HepG2 (cell line): Measurements from ENCODE around the gene TCAP. TPM values are rescaled to one million over a fixed set of nuclear protein-coding genes. Genes with fewer than 3 reads are reported as not detected.

Experiments used
- ATF3 ChIP-seq: sonication (generic); formaldehyde crosslinking; IDR thresholded peaks from 2 replicates; pipeline ENCODE4 v1.4.0; 2020; ENCODE audit warnings: missing genetic modification reagents
- CC2D1A ChIP-seq: sonication (generic); formaldehyde crosslinking; IDR thresholded peaks from 2 replicates; pipeline ENCODE4 v1.8.1; 2023; ENCODE audit warnings: mild to moderate bottlenecking, missing genetic modification reagents
- CTCF ChIP-seq: sonication (generic); formaldehyde crosslinking; IDR thresholded peaks from 2 replicates; pipeline ENCODE4 v1.5.0; 2020; ENCODE audit warnings: mild to moderate bottlenecking, missing genetic modification reagents, moderate library complexity
- GLMP ChIP-seq: sonication (generic); formaldehyde crosslinking; IDR thresholded peaks from 2 replicates; pipeline ENCODE4 v1.9.0; 2021; ENCODE audit warnings: missing genetic modification reagents, mild to moderate bottlenecking, borderline replicate concordance
- HCFC1 ChIP-seq: fragments of 150-350 bp; IDR thresholded peaks from 2 replicates; pipeline ENCODE4 v1.6.1; 2014; ENCODE audit warnings: low read depth, low read length
- HNF4A ChIP-seq: sonication (generic); formaldehyde crosslinking; IDR thresholded peaks from 2 replicates; pipeline ENCODE4 v1.4.0; 2020; ENCODE audit warnings: missing genetic modification reagents
- KLF11 ChIP-seq: IDR thresholded peaks from 2 replicates; pipeline ENCODE4 v1.6.1; 2016; ENCODE audit warnings: missing compliant biosample characterization
- KMT2B ChIP-seq: IDR thresholded peaks from 2 replicates; pipeline ENCODE4 v1.6.1; 2016; ENCODE audit warnings: missing genetic modification reagents, missing compliant biosample characterization
- PPARG ChIP-seq: conservative IDR thresholded peaks from 2 replicates; pipeline ENCODE4 v1.6.1; 2016; ENCODE audit warnings: missing biosample characterization, missing genetic modification reagents
- SKI ChIP-seq: fragments of 450-650 bp; IDR thresholded peaks from one replicate; pipeline ENCODE4 v1.6.1; 2018; ENCODE audit warnings: mild to moderate bottlenecking; ENCODE audit not compliant: partially characterized antibody
- SMARCC2 ChIP-seq: fragments of 450-650 bp; IDR thresholded peaks from 2 replicates; pipeline ENCODE4 v1.6.1; 2017; ENCODE audit warnings: antibody characterized with exemption, mild to moderate bottlenecking
- TBX2 ChIP-seq: sonication (generic); formaldehyde crosslinking; IDR thresholded peaks from 2 replicates; pipeline ENCODE4 v1.5.0; 2020; ENCODE audit warnings: missing genetic modification reagents, mild to moderate bottlenecking, borderline replicate concordance
- ZNF10 ChIP-seq: sonication (generic); formaldehyde crosslinking; IDR thresholded peaks from 2 replicates; pipeline ENCODE4 v1.4.0; 2020; ENCODE audit warnings: mild to moderate bottlenecking, low read depth, missing genetic modification reagents, borderline replicate concordance
- ZNF274 ChIP-seq: sonication (generic); formaldehyde crosslinking; IDR thresholded peaks from 2 replicates; pipeline ENCODE4 v1.5.1; 2020; ENCODE audit warnings: mild to moderate bottlenecking, missing genetic modification reagents
- ZNF431 ChIP-seq: sonication (generic); formaldehyde crosslinking; IDR thresholded peaks from 2 replicates; pipeline ENCODE4 v1.9.0; 2022; ENCODE audit warnings: missing genetic modification reagents, low read depth, mild to moderate bottlenecking, borderline replicate concordance
- ZNF75D ChIP-seq: sonication (generic); formaldehyde crosslinking; IDR thresholded peaks from 2 replicates; pipeline ENCODE4 v1.8.1; 2023; ENCODE audit warnings: missing genetic modification reagents, mild to moderate bottlenecking, borderline replicate concordance
- polyA plus RNA-seq, 8 experiments: library from polyadenylated mRNA; depleted of rRNA in 3 of 8; stranded (reverse) in 7 of 8; unstranded in 1 of 8; fragments of >200 nt; fragmentation: Illumina TruSeq in 4 of 8; extraction: Trizol in 4 of 8; gene quantifications; 2 replicates each; pipeline versions ENCODE4 v1.2.1 to v1.2.3, GENCODE V29; 2011 to 2016; ENCODE audit warnings: low read depth in 4 of 8, missing spikeins in 1 of 8, mixed read lengths in 1 of 8; ENCODE audit not compliant: insufficient read depth in 1 of 8
- total RNA-seq, 5 experiments: library from RNA; depleted of rRNA; stranded (reverse); fragments of >200 nt; fragmentation: Illumina TruSeq; extraction: Trizol; gene quantifications; 2 replicates each; pipeline ENCODE4 v1.2.3, GENCODE V29; 2016; ENCODE audit warnings: low read depth in 1 of 5
- TF ChIP-seq, protein P1 (sequence below): sonication (generic); formaldehyde crosslinking; IDR thresholded peaks from 2 replicates; pipeline ENCODE4 v1.5.0; 2020; ENCODE audit warnings: mild to moderate bottlenecking, missing genetic modification reagents
- TF ChIP-seq, protein P2 (sequence below): sonication (generic); formaldehyde crosslinking; IDR thresholded peaks from 2 replicates; pipeline ENCODE4 v1.5.1; 2020; ENCODE audit warnings: missing genetic modification reagents, mild to moderate bottlenecking, borderline replicate concordance
- TF ChIP-seq, protein P3 (sequence below): sonication (generic); formaldehyde crosslinking; IDR thresholded peaks from 2 replicates; pipeline ENCODE4 v1.8.0; 2023; ENCODE audit warnings: mild to moderate bottlenecking, missing genetic modification reagents

The TCAP gene
- total and polyA plus RNA-seq, 2 of the 13 experiments (the other 11 are each of a cell fraction or from before 2014, with no cell fraction given): 0.24 to 0.65 TPM

- TF ChIP-seq CTCF (CRISPR knock-in tag): peak; percentile 100
- no peak for TF ChIP-seq TBX2 (CRISPR knock-in tag)
- TF ChIP-seq SMARCC2: no peak
- peak; percentile 11; the same call in 1 of the 2 replicates for TF ChIP-seq HNF4A (CRISPR knock-in tag)
- TF ChIP-seq ZNF431 (CRISPR knock-in tag): no peak
- peak; percentile 41; the same call in 1 of the 2 replicates for TF ChIP-seq KMT2B
- TF ChIP-seq, protein P1, sequence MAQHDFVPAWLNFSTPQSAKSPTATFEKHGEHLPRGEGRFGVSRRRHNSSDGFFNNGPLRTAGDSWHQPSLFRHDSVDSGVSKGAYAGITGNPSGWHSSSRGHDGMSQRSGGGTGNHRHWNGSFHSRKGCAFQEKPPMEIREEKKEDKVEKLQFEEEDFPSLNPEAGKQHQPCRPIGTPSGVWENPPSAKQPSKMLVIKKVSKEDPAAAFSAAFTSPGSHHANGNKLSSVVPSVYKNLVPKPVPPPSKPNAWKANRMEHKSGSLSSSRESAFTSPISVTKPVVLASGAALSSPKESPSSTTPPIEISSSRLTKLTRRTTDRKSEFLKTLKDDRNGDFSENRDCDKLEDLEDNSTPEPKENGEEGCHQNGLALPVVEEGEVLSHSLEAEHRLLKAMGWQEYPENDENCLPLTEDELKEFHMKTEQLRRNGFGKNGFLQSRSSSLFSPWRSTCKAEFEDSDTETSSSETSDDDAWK (CRISPR knock-in tag): no peak
- TF ChIP-seq ATF3 (CRISPR knock-in tag): peak; percentile 64
- TF ChIP-seq KLF11 (CRISPR knock-in tag): peak; percentile 75; the same call in 1 of the 2 replicates
- TF ChIP-seq PPARG (CRISPR knock-in tag): 0 out of 2 replicates have a peak, but pooled peaks have one; percentile 46
- TF ChIP-seq CC2D1A (CRISPR knock-in tag): no peak
- no peak for TF ChIP-seq ZNF75D (CRISPR knock-in tag)
- TF ChIP-seq GLMP: no peak
- TF ChIP-seq SKI: no peak
- TF ChIP-seq ZNF10 (CRISPR knock-in tag): no peak
- TF ChIP-seq, protein P2, sequence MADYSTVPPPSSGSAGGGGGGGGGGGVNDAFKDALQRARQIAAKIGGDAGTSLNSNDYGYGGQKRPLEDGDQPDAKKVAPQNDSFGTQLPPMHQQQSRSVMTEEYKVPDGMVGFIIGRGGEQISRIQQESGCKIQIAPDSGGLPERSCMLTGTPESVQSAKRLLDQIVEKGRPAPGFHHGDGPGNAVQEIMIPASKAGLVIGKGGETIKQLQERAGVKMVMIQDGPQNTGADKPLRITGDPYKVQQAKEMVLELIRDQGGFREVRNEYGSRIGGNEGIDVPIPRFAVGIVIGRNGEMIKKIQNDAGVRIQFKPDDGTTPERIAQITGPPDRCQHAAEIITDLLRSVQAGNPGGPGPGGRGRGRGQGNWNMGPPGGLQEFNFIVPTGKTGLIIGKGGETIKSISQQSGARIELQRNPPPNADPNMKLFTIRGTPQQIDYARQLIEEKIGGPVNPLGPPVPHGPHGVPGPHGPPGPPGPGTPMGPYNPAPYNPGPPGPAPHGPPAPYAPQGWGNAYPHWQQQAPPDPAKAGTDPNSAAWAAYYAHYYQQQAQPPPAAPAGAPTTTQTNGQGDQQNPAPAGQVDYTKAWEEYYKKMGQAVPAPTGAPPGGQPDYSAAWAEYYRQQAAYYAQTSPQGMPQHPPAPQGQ: no peak
- TF ChIP-seq, protein P3, sequence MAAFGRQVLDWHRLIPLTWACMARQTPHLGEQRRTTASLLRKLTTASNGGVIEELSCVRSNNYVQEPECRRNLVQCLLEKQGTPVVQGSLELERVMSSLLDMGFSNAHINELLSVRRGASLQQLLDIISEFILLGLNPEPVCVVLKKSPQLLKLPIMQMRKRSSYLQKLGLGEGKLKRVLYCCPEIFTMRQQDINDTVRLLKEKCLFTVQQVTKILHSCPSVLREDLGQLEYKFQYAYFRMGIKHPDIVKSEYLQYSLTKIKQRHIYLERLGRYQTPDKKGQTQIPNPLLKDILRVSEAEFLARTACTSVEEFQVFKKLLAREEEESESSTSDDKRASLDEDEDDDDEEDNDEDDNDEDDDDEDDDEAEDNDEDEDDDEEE (CRISPR knock-in tag): no peak
- no peak for TF ChIP-seq ZNF274 (CRISPR knock-in tag)
- no peak for TF ChIP-seq HCFC1
Observed at GRCh38 chr17:39621523-39622379, 43.4 kb upstream of the TCAP start (continued).
